GM23338 (cell line): ENCODE measurements around the gene CLEC14A. TPM values are rescaled to one million over a fixed set of nuclear protein-coding genes. Genes with fewer than 3 reads are reported as not detected.

Experiments
- ATAC-seq: fragments of 200-7000 bp; cut with Tn5 transposase; 3 replicates; pipeline ENCODE4 v1.9.1; 2020
- DNase-seq: peaks from one replicate; pipeline ENCODE4 v3.0.0-alpha.2; 2015; ENCODE audit warnings: low spot score
- H2AFZ ChIP-seq: fragments of 200-600 bp; sonication (generic); 2 replicates; pipeline ENCODE4 v1.8.0; 2016; ENCODE audit warnings: antibody characterized with exemption, mild to moderate bottlenecking, moderate library complexity
- H3F3A ChIP-seq: fragments of 200-600 bp; sonication (generic); replicated peaks from 2 replicates; pipeline ENCODE4 v1.8.0; 2017; ENCODE audit warnings: antibody characterized with exemption, mixed run types, low read depth
- H3K27ac ChIP-seq: fragments of 200-600 bp; sonication (generic); 2 replicates; pipeline ENCODE4 v1.6.1; 2016; ENCODE audit warnings: low read depth
- H3K27me3 ChIP-seq: fragments of 200-600 bp; sonication (generic); 2 replicates; pipeline ENCODE4 v1.8.0; 2016; ENCODE audit warnings: mild to moderate bottlenecking, mixed run types, moderate library complexity; ENCODE audit not compliant: insufficient read depth
- H3K36me3 ChIP-seq: fragments of 200-600 bp; sonication (generic); 2 replicates; pipeline ENCODE4 v1.8.0; 2016; ENCODE audit warnings: mild to moderate bottlenecking; ENCODE audit not compliant: insufficient read depth
- H3K4me1 ChIP-seq: fragments of 200-600 bp; sonication (generic); 2 replicates; pipeline ENCODE4 v1.8.0; 2016; ENCODE audit warnings: mild to moderate bottlenecking, moderate library complexity; ENCODE audit not compliant: insufficient read depth
- H3K4me2 ChIP-seq: fragments of 200-600 bp; sonication (generic); 2 replicates; pipeline ENCODE4 v1.7.1; 2017; ENCODE audit warnings: mixed run types
- H3K4me3 ChIP-seq: fragments of 200-600 bp; sonication (generic); 2 replicates; pipeline ENCODE4 v1.6.1; 2016; ENCODE audit warnings: mixed run types
- H3K79me2 ChIP-seq: fragments of 200-600 bp; sonication (generic); replicated peaks from 2 replicates; pipeline ENCODE4 v1.8.0; 2017; ENCODE audit warnings: mild to moderate bottlenecking; ENCODE audit not compliant: insufficient read depth
- H3K9me2 ChIP-seq: fragments of 200-600 bp; sonication (generic); 2 replicates; pipeline ENCODE4 v1.8.0; 2017; ENCODE audit not compliant: insufficient read depth
- H4K20me1 ChIP-seq: fragments of 200-600 bp; sonication (generic); replicated peaks from 2 replicates; pipeline ENCODE4 v1.8.0; 2017; ENCODE audit warnings: mild to moderate bottlenecking; ENCODE audit not compliant: insufficient read depth
- H3K27ac Mint-ChIP-seq: 2 replicates; pipeline ENCODE4 v1.8.0; 2020; ENCODE audit warnings: inconsistent platforms, mild to moderate bottlenecking, moderate library complexity, mixed read lengths
- H3K27me3 Mint-ChIP-seq: 3 replicates; pipeline ENCODE4 v1.8.0; 2022; ENCODE audit warnings: low read depth, mild to moderate bottlenecking, moderate library complexity, mixed read lengths, inconsistent platforms; ENCODE audit not compliant: insufficient read depth, poor library complexity
- H3K36me3 Mint-ChIP-seq: 3 replicates; pipeline ENCODE4 v1.8.0; 2021; ENCODE audit warnings: low read depth, mild to moderate bottlenecking, inconsistent platforms, moderate library complexity, mixed read lengths
- H3K4me1 Mint-ChIP-seq: 3 replicates; pipeline ENCODE4 v1.8.0; 2020; ENCODE audit warnings: mild to moderate bottlenecking, inconsistent platforms, mixed read lengths
- H3K4me3 Mint-ChIP-seq: 3 replicates; pipeline ENCODE4 v1.8.0; 2021; ENCODE audit warnings: moderate library complexity, mild to moderate bottlenecking, inconsistent platforms, mixed read lengths
- H3K9me3 Mint-ChIP-seq: 3 replicates; pipeline ENCODE4 v1.8.0; 2020; ENCODE audit warnings: moderate library complexity, mild to moderate bottlenecking, inconsistent platforms, mixed read lengths
- CREB1 ChIP-seq: fragments of 250-450 bp; sonication (Bioruptor Pico); IDR thresholded peaks from 2 replicates; pipeline ENCODE4 v1.5.0; 2020; ENCODE audit warnings: low read depth, mild to moderate bottlenecking, moderate library complexity
- CTCF ChIP-seq, 2 experiments: fragments of 200-600 bp in 1 of 2; sonication (generic) in 1 of 2; conservative IDR thresholded peaks; 2 replicates each; pipeline versions ENCODE4 v1.5.1 to v1.6.1; 2016 to 2017; ENCODE audit warnings: antibody characterized with exemption in 2 of 2, low read depth in 2 of 2, mild to moderate bottlenecking in 2 of 2, moderate library complexity in 1 of 2
- ETS1 ChIP-seq: IDR thresholded peaks from 2 replicates; pipeline ENCODE4 v1.6.1; 2016; ENCODE audit warnings: antibody characterized with exemption
- EZH2phosphoT487 ChIP-seq: fragments of 200-600 bp; sonication (generic); IDR thresholded peaks from one replicate; pipeline ENCODE4 v1.8.1; 2018; ENCODE audit warnings: antibody characterized with exemption; ENCODE audit not compliant: unreplicated experiment
- NANOG ChIP-seq: IDR thresholded peaks from 2 replicates; pipeline ENCODE4 v1.6.1; 2016; ENCODE audit warnings: antibody characterized with exemption, borderline replicate concordance
- REST ChIP-seq: IDR thresholded peaks from one replicate; pipeline ENCODE4 v1.6.1; 2018; ENCODE audit warnings: antibody characterized with exemption; ENCODE audit not compliant: unreplicated experiment
- STAT1 ChIP-seq: IDR thresholded peaks from one replicate; pipeline ENCODE4 v1.6.1; 2016; ENCODE audit warnings: antibody characterized with exemption; ENCODE audit not compliant: unreplicated experiment
- ZNF114 ChIP-seq: fragments of 250-450 bp; sonication (Bioruptor Pico); IDR thresholded peaks from 2 replicates; pipeline ENCODE4 v1.5.0; 2020; ENCODE audit warnings: mild to moderate bottlenecking, moderate library complexity
- ZNF331 ChIP-seq: fragments of 250-450 bp; sonication (Bioruptor Pico); IDR thresholded peaks from 2 replicates; pipeline ENCODE4 v1.5.0; 2020; ENCODE audit warnings: low read depth, mild to moderate bottlenecking, moderate library complexity
- ZNF462 ChIP-seq: fragments of 250-450 bp; sonication (Bioruptor Pico); IDR thresholded peaks from 2 replicates; pipeline ENCODE4 v1.5.0; 2020; ENCODE audit warnings: mild to moderate bottlenecking, moderate library complexity
- polyA plus RNA-seq: library from polyadenylated mRNA; unstranded; fragments of >200 nt; fragmentation: Nextera tagmentation; extraction: Ambion mirVana; gene quantifications from 2 replicates; pipeline ENCODE4 v1.2.1, GENCODE V29; 2016
- total RNA-seq: library from RNA; depleted of rRNA; stranded (reverse); fragments of >200 nt; shearing (Covaris generic); gene quantifications from 2 replicates; pipeline ENCODE4 v1.2.3, GENCODE V29; 2014

The CLEC14A gene
- total and polyA plus RNA-seq, 2 experiments from 2014 or later: not detected

- no peaks in the 10 kb centered on the region for H3K4me1 Mint-ChIP-seq
- no peak overlapping the region for H3K4me2 ChIP-seq
- H2AFZ ChIP-seq: no peak overlapping the region
- no peaks in the 10 kb centered on the region for H3K27me3 ChIP-seq
- DNase-seq: no peak
- no peaks in the 10 kb centered on the region for H3K9me3 Mint-ChIP-seq
- H3K27ac ChIP-seq: no peak overlapping the region
- H3K4me3 Mint-ChIP-seq: no peak overlapping the region
- H3K4me1 ChIP-seq: no peaks in the 10 kb centered on the region
- H3K36me3 ChIP-seq: no peaks in the 10 kb centered on the region; the same call in 1 of the 2 replicates
- no peak overlapping the region for H3K4me3 ChIP-seq
- no peaks in the 10 kb centered on the region for H3F3A ChIP-seq
- ATAC-seq: no peak
- no peaks in the 10 kb centered on the region for H4K20me1 ChIP-seq
- H3K9me2 ChIP-seq: no peaks in the 10 kb centered on the region
- H3K27ac Mint-ChIP-seq: no peak overlapping the region
- H3K79me2 ChIP-seq: no peaks in the 10 kb centered on the region
- H3K27me3 Mint-ChIP-seq: no peaks in the 10 kb centered on the region
- no peak for TF ChIP-seq NANOG
- no peak for TF ChIP-seq ZNF331 (CRISPR knock-in tag)
- TF ChIP-seq CREB1 (CRISPR knock-in tag): no peak
- TF ChIP-seq ETS1: no peak
- no peak for TF ChIP-seq EZH2phosphoT487
- no peak for TF ChIP-seq ZNF462
- no peak for TF ChIP-seq REST
- no peak for TF ChIP-seq CTCF (conservative IDR thresholded peaks at IDR 0.05; ENCODE audit: low read depth in 2 of 2)
- no peak for TF ChIP-seq ZNF114 (CRISPR knock-in tag)
- TF ChIP-seq STAT1: no peak
- no peaks in the 10 kb centered on the region for H3K36me3 Mint-ChIP-seq
Observed at GRCh38 chr14:38282936-38283335, 27.0 kb upstream of the CLEC14A start.
